HG03575 (cell line): ENCODE results near the gene RPLP2.

Experiments
- ATAC-seq: cut with Tn5 transposase; IDR thresholded peaks from one replicate; pipeline ENCODE4 v1.9.1; 2021; ENCODE audit not compliant: unreplicated experiment, insufficient number of reproducible peaks, low FRiP score; ENCODE audit errors: extremely low read depth

Gene RPLP2

DNA sequence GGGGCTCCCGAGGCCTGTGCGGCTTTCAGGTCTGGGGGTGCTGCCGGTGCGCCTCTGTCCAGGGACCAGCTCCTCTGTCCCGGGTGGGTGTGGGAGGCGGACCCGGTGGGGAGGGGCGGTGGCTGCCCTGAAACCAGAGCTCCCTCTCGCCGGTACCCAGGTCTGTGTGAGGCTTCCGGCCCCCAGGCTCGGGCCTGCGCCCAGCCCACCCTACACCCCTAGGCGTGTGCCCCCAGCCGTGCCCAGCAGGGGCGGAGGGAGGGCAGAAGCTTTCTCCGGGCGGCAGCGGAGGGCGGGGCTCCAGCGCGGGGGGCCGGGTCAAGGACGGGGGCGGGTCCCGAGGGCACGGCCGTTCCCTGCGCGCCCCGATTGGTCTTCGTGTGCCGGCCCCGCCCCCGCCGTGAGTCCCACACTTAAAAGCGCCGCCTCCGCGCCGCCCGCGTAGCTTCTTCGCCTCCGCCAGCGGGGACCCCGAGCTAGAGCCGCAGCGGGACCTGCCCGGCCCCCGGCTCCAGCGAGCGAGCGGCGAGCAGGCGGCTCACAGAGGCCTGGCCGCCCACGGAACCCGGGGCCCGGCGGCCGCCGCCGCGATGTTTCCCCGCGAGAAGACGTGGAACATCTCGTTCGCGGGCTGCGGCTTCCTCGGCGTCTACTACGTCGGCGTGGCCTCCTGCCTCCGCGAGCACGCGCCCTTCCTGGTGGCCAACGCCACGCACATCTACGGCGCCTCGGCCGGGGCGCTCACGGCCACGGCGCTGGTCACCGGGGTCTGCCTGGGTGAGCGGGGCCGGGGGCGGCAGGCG, 9.6 kb downstream of the RPLP2 start:
- ATAC-seq = no peak

DNA sequence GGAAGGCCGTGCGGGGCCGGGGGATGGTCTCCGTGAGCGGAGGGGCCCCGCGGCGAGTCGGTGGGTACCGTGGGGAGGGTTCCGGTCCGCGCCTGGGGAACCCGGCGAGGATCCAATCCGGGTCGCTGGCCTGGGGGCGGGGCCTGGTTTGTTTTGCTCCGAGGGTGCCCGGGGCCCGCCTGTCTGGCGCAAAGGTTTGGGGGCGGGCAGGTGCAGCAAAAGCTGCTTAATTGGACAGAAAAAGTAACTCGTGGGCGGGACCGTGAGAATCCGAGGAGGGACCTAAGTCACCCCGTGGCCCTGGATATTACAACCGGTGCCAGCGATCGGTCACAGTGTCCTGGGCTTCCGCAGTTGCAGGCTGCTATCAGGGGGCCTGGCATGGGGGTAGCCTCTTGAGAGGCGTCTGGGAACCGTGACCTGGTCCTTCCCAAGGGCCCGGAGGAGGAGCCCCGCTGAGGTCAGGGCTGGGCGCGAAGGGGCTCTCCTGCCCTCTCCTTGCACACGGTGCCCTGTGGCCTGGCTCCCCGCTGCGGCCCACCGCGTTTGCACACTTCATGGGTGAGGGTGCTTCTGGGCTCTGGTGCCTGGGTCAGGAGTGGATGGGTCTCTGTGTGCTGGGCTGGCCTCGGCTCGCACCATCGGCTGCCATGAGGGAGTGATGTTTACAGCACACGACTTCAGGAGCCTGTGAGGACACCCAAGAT, 10.3 kb downstream of the RPLP2 start:
- no peak for ATAC-seq

- no peak for ATAC-seq
Measured at GRCh38 chr11:820655-821511, 11.1 kb downstream of the RPLP2 start.

DNA sequence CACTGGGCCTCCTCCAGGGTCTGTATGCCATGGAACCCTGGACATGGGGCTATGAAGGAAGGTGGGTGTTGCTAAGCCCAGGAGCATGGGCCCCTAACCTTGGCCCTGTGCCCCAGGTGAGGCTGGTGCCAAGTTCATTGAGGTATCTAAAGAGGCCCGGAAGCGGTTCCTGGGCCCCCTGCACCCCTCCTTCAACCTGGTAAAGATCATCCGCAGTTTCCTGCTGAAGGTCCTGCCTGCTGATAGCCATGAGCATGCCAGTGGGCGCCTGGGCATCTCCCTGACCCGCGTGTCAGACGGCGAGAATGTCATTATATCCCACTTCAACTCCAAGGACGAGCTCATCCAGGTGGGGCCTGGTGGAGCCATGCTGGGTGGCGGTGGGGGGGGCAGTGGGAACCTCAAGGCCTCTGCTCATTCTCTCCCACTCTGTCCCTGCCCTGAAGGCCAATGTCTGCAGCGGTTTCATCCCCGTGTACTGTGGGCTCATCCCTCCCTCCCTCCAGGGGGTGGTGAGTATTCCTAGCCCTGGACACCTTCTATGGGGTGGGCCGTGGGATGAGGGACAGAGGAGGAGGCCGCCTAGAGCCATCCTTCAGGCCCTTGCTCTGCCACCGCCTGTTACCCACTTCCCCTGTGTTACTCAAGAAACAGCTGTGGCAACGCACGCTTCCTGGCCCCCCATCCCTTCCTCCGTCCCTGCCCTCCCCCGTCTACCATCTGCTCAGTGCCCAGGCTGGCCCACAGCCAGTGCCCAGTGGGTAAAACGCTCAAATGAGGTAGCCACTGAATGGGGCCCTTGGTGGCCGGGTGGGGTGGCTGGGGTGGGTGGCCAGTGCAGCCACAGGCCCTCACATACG, 12.0 kb downstream of the RPLP2 start:
- no peak for ATAC-seq

- ATAC-seq = no peak
Measured at GRCh38 chr11:823441-824291, 13.9 kb downstream of the RPLP2 start.

GRCh38 chr11:824292-824880, 14.6 kb downstream of the RPLP2 start:
- ATAC-seq = no peak

DNA sequence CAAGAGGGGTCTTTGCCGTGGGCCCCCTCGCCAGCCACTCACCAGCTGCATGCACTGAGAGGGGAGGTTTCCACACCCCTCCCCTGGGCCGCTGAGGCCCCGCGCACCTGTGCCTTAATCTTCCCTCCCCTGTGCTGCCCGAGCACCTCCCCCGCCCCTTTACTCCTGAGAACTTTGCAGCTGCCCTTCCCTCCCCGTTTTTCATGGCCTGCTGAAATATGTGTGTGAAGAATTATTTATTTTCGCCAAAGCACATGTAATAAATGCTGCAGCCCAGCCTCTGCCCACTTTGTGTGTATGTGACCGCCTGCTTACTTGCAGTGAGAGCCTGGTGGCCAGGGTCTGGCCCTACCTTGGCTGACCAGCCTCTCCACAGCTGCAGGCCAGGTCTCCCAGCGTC, 15.2 kb downstream of the RPLP2 start:
- ATAC-seq = no peak

DNA sequence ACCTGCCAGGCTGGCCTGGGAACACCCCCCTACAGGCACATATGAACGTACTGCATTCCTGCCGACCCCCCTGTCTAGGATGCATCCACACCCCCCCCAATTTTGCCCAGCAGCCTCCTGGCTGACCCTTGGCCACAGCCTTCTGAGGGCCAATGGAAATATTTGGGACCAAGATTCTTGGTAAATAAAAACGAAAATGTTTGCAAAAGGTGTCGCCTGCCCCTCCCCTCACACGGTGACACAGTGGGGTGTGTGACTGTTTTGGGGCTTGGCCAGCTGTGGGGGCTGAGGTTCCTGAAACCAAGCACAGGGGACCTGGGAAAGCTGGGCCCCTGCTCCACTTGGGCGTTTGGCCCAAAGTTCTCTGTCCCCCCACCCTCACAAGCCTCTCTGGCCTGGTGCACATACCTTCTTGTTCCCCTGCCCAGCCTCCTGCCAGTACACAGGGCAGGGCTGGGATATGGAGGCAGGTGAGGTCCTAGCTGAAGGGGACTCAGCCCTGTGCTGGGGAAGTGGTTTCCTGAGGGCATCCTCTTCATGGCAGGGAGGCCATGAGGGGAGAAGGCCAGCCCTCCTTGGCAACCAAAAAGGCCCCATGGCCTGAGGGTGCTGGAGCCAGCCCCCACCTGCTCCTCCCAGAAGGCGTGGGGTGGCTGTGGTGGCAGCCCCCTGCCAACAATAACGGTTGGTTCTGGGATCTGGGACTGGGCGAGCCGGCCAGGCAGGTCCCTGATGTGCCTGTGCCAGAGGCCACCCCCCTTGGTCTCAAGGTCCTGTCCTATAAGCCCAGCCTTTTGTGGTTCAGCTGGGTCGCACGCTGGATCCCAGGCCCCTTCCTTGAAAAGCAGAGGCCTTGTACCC, 15.8 kb downstream of the RPLP2 start:
- no peak for ATAC-seq

DNA sequence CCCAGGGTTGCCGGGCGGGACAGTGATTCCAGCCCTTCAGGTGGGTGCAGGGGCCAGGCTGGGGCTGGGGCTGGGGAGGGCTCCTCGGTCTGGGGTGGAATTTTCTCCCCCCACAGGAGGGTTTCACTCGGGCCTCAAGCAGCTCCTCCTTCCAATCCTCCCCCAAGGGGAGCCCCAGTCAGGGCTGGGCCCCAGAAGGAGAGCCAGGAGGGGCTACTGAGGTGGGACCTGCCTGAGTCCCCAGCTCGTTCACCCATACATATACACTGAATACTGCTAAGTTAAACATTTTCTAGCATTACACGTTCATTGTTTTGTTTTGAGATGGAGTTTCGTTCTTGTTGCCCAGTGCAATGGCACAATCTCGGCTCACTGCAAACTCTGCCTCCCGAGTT, 16.5 kb downstream of the RPLP2 start:
- no peak for ATAC-seq

GRCh38 chr11:826836-827145, 17.0 kb downstream of the RPLP2 start:
- ATAC-seq = no peak

- ATAC-seq = no peak
Measured at GRCh38 chr11:827146-827896, 17.6 kb downstream of the RPLP2 start.

DNA sequence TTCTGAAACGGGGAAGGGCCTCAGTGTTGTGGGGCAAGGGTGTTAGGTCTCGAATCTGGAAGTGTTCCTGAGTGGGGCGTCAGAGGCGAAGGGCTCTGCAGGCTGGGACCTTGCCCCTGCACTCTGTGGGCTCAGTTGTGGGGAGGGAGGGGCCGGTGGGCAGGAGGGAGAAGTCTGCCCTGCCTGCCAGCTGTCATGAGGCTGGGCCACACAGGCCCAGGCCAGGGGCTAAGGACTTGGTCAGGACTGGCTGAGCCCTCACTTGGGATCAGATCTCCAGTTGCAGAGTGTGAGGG, 18.1 kb downstream of the RPLP2 start, which contains the start of gene CRACR2B:
Gene CRACR2B, plus strand, starts transcription at position 23 of the 296 bp plus-strand sequence. CDS start 689 bp downstream, outside the sequence.
- no peak for ATAC-seq

DNA sequence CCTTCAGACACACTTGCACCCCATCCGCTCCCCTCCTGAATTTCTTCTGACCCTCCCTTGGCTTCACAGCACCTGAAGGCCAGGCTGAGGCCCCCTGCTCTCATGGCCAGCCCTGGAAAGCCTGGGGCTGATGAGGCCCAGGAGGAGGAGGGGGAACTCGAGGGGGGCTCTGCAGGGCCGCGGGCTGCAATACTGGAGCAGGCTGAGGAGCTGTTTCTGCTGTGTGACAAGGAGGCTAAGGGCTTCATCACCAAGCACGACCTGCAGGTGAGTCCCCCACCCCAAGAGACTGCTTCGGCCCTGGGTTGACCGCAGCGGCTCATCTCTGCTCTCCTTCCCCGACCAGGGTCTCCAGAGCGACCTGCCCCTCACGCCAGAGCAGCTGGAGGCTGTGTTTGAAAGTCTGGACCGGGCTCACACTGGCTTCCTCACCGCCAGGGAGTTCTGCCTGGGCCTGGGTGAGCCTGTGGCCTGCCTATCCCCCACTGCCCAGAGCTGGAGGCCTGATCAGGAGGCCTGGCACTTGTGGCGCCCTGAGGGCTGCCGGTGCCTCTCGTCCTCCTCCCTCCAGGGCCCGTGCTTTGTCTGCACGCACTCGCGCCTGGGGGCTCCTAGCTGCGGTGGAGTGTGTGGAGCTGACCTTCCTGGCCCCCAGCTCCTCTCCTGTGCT, 18.9 kb downstream of the RPLP2 start:
- no peak for ATAC-seq

DNA sequence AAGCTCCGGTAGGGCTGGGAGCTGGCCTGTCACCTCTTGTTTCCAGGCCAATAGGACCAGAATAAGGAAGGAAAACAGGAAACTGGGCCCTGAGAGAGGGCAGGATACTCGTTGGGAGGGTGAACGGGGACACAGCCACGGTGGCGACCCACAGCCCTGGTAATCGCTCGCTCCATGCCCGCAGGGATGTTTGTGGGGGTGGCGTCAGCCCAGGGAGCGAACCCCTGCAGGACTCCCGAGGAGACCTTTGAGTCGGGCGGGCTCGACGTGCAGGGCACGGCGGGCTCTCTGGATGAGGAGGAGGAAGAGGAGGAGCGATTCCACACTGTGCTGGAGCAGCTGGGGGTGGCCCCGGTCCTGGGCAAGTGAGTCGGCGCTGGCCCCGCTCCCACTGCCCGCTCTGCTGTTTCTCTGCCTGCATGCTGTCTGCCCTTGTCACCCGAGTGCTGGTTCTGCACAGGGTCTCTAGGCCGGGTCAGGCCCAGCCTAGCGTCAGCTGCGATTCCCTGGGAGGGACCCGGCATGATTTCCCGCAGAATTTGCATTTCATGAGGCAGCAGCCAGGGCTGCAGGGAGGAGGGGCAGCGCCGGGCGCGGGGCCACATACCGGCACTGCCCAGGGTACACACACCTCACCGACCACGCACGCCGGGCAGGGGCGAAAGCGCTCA, 19.5 kb downstream of the RPLP2 start:
- ATAC-seq = no peak

DNA sequence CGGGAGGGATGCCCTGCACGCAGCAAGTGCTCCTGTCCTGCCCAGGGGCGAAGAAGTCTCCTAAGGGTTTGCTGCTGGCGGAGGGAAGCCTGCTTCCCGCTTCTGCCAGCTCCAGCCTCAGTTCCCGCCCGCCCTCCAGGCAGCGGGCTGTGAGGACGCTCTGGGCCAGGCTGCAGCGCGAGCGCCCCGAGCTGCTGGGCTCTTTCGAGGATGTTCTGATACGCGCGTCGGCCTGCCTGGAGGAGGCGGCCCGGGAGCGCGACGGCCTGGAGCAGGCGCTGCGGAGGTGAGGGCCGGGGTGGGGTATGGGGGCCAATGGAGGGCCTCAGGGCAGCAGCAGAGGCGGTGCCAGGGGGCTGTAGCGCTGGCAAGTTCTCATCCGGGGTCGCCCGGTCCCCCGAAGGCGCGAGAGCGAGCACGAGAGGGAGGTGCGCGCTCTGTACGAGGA, 20.1 kb downstream of the RPLP2 start:
- ATAC-seq = no peak
